GM20000 (cell line): Measurements from ENCODE around the gene MED15.
A peak's percentile ranks its signal among the peaks of the same experiment; 100 is the strongest.

Experiments used
- DNase-seq: peaks from one replicate; pipeline ENCODE4 v3.0.0; 2012; ENCODE audit warnings: low spot score
- TF ChIP-seq, protein P1 (sequence below): IDR thresholded peaks from 2 replicates; pipeline ENCODE4 v1.5.1; 2012; ENCODE audit warnings: mild to moderate bottlenecking, control low read depth; ENCODE audit errors: extremely low read depth, missing control alignments

MED15 gene

DNA sequence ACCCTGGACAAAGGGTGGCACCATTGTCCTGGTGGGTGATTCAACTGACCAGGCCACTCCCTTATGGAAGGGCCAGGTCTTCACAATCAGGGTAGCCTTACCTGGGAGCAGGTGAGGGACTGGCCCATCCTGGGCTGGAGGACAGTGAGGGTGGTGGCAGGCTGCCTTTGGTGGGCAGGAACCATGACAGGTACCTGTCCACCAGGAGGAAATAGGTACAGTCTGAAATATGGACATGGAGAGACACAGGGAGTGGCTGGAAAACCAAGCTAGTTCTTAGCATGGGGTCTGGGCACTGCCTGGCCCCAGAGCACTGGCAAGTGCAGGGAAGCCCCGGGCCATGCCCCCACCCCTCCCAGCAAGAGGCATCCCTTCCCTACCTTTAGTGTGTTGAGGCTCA is 113.8 kb downstream of the MED15 start:
- no peak for DNase-seq
- TF ChIP-seq, protein P1, sequence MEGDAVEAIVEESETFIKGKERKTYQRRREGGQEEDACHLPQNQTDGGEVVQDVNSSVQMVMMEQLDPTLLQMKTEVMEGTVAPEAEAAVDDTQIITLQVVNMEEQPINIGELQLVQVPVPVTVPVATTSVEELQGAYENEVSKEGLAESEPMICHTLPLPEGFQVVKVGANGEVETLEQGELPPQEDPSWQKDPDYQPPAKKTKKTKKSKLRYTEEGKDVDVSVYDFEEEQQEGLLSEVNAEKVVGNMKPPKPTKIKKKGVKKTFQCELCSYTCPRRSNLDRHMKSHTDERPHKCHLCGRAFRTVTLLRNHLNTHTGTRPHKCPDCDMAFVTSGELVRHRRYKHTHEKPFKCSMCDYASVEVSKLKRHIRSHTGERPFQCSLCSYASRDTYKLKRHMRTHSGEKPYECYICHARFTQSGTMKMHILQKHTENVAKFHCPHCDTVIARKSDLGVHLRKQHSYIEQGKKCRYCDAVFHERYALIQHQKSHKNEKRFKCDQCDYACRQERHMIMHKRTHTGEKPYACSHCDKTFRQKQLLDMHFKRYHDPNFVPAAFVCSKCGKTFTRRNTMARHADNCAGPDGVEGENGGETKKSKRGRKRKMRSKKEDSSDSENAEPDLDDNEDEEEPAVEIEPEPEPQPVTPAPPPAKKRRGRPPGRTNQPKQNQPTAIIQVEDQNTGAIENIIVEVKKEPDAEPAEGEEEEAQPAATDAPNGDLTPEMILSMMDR: no peak

GRCh38 chr22:20622650-20623339 is 115.4 kb downstream of the MED15 start:
- TF ChIP-seq, protein P1: no peak
- no peak for DNase-seq

- TF ChIP-seq, protein P1: no peak
- DNase-seq: peak; percentile 65
Observed at GRCh38 chr22:20624161-20624616, 116.8 kb downstream of the MED15 start.

DNA sequence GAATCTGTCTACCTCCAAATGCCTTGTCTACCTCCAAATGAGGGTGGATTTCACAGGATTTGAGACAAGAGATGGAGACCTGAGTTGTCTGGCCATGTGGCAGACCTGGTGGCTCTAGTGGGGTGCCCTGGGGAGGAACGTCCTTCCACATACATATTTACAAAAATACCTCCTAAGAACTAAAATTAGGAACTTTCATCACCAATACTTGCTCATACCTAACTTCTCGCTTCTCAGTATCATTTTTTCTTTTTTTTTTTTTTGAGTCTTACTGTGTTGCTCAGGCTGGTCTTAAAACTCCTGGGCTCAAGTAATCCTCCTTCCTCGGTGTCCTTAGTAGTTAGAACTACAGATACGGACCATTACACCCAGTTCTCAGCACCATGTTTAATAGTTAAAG is 117.9 kb downstream of the MED15 start:
- peak; percentile 47 for DNase-seq
- TF ChIP-seq, protein P1: no peak

- DNase-seq: no peak
- TF ChIP-seq, protein P1: no peak
Observed at GRCh38 chr22:20626811-20627210, 119.4 kb downstream of the MED15 start.

GRCh38 chr22:20627432-20627831 is 120.0 kb downstream of the MED15 start:
- no peak for DNase-seq
- TF ChIP-seq, protein P1: no peak

DNA sequence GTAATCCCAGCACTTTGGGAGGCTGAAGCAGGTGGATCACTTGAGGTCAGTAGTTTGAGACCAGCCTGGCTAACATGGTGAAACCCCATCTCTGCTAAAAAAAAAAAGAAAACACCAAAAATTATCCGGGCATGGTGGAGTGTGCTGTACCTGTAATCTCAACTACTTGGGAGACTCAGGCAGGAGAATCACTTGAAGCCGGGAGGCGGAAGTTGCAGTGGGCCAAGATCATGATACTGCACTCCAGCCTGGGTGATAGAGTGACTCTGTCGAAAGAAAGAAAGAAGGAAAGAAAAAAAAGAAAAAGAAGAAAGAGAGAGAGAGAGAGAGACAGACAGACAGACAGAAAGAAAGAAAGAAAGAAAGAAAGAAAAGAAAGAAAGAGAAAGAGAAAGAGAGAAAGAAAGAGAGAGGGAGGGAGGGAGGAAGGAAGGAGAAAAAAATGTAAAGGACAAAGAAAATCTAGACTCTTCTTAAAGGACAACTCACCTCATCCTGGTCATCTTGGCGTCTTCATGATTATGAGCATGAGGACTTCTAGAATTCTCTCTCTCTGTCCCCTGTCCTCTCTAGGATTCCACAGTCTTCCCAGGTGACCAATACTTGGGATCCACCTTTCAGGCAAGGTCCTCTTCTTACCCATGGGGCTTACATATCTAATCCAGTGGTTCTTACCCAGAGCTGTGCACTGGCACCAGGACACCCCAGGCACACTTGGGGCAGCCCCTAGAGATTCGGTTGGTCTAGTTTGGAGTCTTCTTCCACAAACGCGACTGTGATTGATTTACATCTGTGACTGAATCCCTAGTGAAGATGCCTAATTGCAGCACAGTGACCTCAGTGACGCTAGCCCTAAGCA is 120.9 kb downstream of the MED15 start:
- DNase-seq: no peak
- TF ChIP-seq, protein P1: no peak
